ENCODE results near the gene SLC16A12. TPM values are rescaled to one million over a fixed set of nuclear protein-coding genes. Genes with fewer than 3 reads are reported as not detected.
"Not testable (repeated sequence)": the region's sequence is repeated elsewhere in the genome, so short reads cannot be mapped to it uniquely, and the experiment has no call there.

The SLC16A12 gene
- total and polyA plus RNA-seq, 2 donors (not counting 1 experiment from before 2014, with no cell fraction given): under 0.01 to 0.26 TPM

DNA sequence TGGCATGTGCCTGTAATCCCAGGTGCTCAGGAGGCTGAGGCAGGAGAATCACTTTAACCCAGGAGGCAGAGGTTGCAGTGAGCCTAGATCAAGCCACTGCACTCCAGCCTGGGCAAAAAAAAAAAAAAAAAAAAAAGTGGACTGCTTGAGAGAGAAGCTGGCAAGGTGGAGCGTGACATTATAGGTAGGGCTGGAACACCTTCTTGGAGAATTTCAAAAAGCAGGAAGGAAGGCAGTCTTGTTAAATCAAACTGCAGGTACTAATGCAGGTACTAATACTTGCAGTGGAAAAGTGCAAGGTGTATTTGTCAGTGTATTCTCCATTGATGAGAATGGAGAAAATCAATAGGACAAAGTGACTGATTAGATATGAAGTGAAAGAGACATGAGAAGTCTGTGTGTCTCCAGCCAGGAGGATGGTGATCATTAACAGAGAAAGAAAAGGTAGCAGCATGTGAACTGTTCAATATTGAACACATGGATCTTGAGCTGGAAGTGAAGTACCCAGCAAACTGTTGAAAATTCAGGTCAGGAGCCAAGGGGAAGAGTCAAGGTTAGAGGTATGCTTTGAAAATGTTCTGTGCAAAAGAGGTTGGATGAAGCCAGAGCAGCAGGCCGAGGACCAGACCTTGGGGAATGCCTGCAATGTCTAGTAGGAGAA, 12.6 kb upstream of the SLC16A12 start:
- Histone ChIP-seq H3K9me3 (ENCODE audit: control insufficient read depth, insufficient read depth, low read depth, low read length) (no peaks in the 10 kb centered on the region), H3K4me3 (replicated peaks in 1 of 4; ENCODE audit: control extremely low read depth in 1 of 4, insufficient read depth in 1 of 4, low read depth in 3 of 4, low read length in 4 of 4) (no peak overlapping the region), H3K9ac (ENCODE audit: insufficient read depth, low read length) (no peak overlapping the region), H3K27ac (ENCODE audit: insufficient read depth, low read length) (no peak overlapping the region), H4K20me1 (ENCODE audit: control insufficient read depth, extremely low read depth, insufficient read depth, low read length) (no peaks in the 10 kb centered on the region), H3K79me2 (ENCODE audit: control insufficient read depth, insufficient read depth, low read length) (no peaks in the 10 kb centered on the region), H3K27me3 (ENCODE audit: control insufficient read depth, insufficient read depth, low read length) (no peaks in the 10 kb centered on the region), H3K4me1 (ENCODE audit: control insufficient read depth, extremely low read depth, insufficient read depth, low read length) (peaks cover 5% of the 10 kb centered on the region), H3K4me2 (ENCODE audit: extremely low read depth, insufficient read depth, low read length) (no peak overlapping the region), H2AFZ (ENCODE audit: low read length) (no peak overlapping the region), H3K36me3 (ENCODE audit: control insufficient read depth, insufficient read depth, low read length) (no peaks in the 10 kb centered on the region)
- no peak for DNase-seq (ENCODE audit: low read depth in 2 of 2)
- TF ChIP-seq CTCF (conservative IDR thresholded peaks at IDR 0.05 in 1 of 2, IDR thresholded peaks at IDR 0.05 in 1 of 2; ENCODE audit: low read depth in 1 of 2, low read length in 2 of 2) (no peak), EZH2 (IDR thresholded peaks at IDR 0.05; ENCODE audit: low read length, missing control alignments) (no peak)

GRCh38 chr10:89546651-89547050, 11.3 kb upstream of the SLC16A12 start:
- not testable (repeated sequence) for H4K20me1 ChIP-seq (ENCODE audit: control insufficient read depth, extremely low read depth, insufficient read depth, low read length); H3K4me3 ChIP-seq (replicated peaks in 1 of 4; ENCODE audit: control extremely low read depth in 1 of 4, insufficient read depth in 1 of 4, low read depth in 3 of 4, low read length in 4 of 4); H3K9ac ChIP-seq (ENCODE audit: insufficient read depth, low read length); H3K27ac ChIP-seq (ENCODE audit: insufficient read depth, low read length); H3K4me2 ChIP-seq (ENCODE audit: extremely low read depth, insufficient read depth, low read length); H2AFZ ChIP-seq (ENCODE audit: low read length); H3K9me3 ChIP-seq (ENCODE audit: control insufficient read depth, insufficient read depth, low read depth, low read length); H3K36me3 ChIP-seq (ENCODE audit: control insufficient read depth, insufficient read depth, low read length); DNase-seq (ENCODE audit: low read depth in 2 of 2); H3K79me2 ChIP-seq (ENCODE audit: control insufficient read depth, insufficient read depth, low read length); H3K27me3 ChIP-seq (ENCODE audit: control insufficient read depth, insufficient read depth, low read length); H3K4me1 ChIP-seq (ENCODE audit: control insufficient read depth, extremely low read depth, insufficient read depth, low read length)

DNA sequence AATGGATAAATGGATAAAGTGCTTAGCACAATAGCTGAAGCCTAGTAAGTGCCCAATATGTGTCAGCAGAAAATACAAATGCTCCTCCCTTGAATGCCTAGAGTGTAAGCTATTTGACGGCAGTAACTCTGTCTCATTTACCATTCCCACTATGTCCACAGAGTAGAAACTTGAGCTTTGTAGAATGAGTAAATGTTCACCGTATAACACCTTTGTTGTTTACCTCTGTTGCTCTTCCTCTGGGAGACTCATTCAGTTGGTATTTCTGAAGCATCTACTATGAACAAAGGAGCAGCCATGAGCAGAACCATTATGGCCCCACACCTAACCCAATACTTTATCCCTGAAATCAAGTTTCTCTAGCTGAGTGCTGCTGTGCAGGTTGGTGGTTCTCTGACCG, 8.4 kb upstream of the SLC16A12 start:
- no peak overlapping the region for H3K9ac ChIP-seq (ENCODE audit: insufficient read depth, low read length)
- no peak overlapping the region for H3K4me2 ChIP-seq (ENCODE audit: extremely low read depth, insufficient read depth, low read length)
- no peaks in the 10 kb centered on the region for H3K79me2 ChIP-seq (ENCODE audit: control insufficient read depth, insufficient read depth, low read length)
- H3K27me3 ChIP-seq (ENCODE audit: control insufficient read depth, insufficient read depth, low read length): no peaks in the 10 kb centered on the region
- H3K4me3 ChIP-seq (replicated peaks in 1 of 4; ENCODE audit: control extremely low read depth in 1 of 4, insufficient read depth in 1 of 4, low read depth in 3 of 4, low read length in 4 of 4): no peak overlapping the region
- no peak overlapping the region for H2AFZ ChIP-seq (ENCODE audit: low read length)
- TF ChIP-seq EZH2 (IDR thresholded peaks at IDR 0.05; ENCODE audit: low read length, missing control alignments): no peak
- TF ChIP-seq CTCF (conservative IDR thresholded peaks at IDR 0.05 in 1 of 2, IDR thresholded peaks at IDR 0.05 in 1 of 2; ENCODE audit: low read depth in 1 of 2, low read length in 2 of 2): no peak
- no peaks in the 10 kb centered on the region for H3K36me3 ChIP-seq (ENCODE audit: control insufficient read depth, insufficient read depth, low read length)
- no peak for DNase-seq (ENCODE audit: low read depth in 2 of 2)
- H3K27ac ChIP-seq (ENCODE audit: insufficient read depth, low read length): no peak overlapping the region
- H3K4me1 ChIP-seq (ENCODE audit: control insufficient read depth, extremely low read depth, insufficient read depth, low read length): no peaks in the 10 kb centered on the region
- no peaks in the 10 kb centered on the region for H3K9me3 ChIP-seq (ENCODE audit: control insufficient read depth, insufficient read depth, low read depth, low read length)
- no peaks in the 10 kb centered on the region for H4K20me1 ChIP-seq (ENCODE audit: control insufficient read depth, extremely low read depth, insufficient read depth, low read length)
